Neuronal stem cell (in vitro differentiated cells): ENCODE data around the gene COBLL1.

Experiments used
- DNase-seq: peaks from one replicate; pipeline ENCODE4 v3.0.0-alpha.2; 2013; ENCODE audit warnings: low spot score
- H2AFZ ChIP-seq: one replicate; pipeline ENCODE4 v1.6.1; 2013; ENCODE audit warnings: mild to moderate bottlenecking, low read length, inconsistent platforms
- H2AK5ac ChIP-seq: 2 replicates; pipeline ENCODE4 v1.6.1; 2013; ENCODE audit warnings: low read depth, mild to moderate bottlenecking, inconsistent platforms, low read length, moderate library complexity, mixed read lengths
- H2BK120ac ChIP-seq: 2 replicates; pipeline ENCODE4 v1.6.1; 2013; ENCODE audit warnings: low read depth, mild to moderate bottlenecking, inconsistent platforms, low read length, moderate library complexity, mixed read lengths
- H2BK12ac ChIP-seq: one replicate; pipeline ENCODE4 v1.6.1; 2013; ENCODE audit warnings: low read length, inconsistent platforms
- H2BK15ac ChIP-seq: 2 replicates; pipeline ENCODE4 v1.6.1; 2013; ENCODE audit warnings: mild to moderate bottlenecking, low read length, inconsistent platforms, mixed read lengths
- H2BK5ac ChIP-seq: one replicate; pipeline ENCODE4 v1.6.1; 2013; ENCODE audit warnings: inconsistent platforms, mild to moderate bottlenecking, low read length, moderate library complexity
- H3K14ac ChIP-seq: one replicate; pipeline ENCODE4 v1.6.1; 2013; ENCODE audit warnings: low read length, inconsistent platforms
- H3K18ac ChIP-seq: 2 replicates; pipeline ENCODE4 v1.6.1; 2013; ENCODE audit warnings: low read length, inconsistent platforms
- H3K23ac ChIP-seq: 2 replicates; pipeline ENCODE4 v1.6.1; 2013; ENCODE audit warnings: low read depth, mild to moderate bottlenecking, mixed read lengths, low read length, inconsistent platforms; ENCODE audit not compliant: poor library complexity
- H3K27ac ChIP-seq: replicated peaks from 3 replicates; pipeline ENCODE4 v1.5.1; 2013; ENCODE audit warnings: low read length, inconsistent platforms
- H3K27me3 ChIP-seq, 3 experiments: 2 replicates each; pipeline ENCODE4 v1.6.1; 2013; ENCODE audit warnings: low read length in 3 of 3, mild to moderate bottlenecking in 2 of 3, inconsistent platforms in 1 of 3, low read depth in 1 of 3, mixed read lengths in 1 of 3, moderate library complexity in 1 of 3; ENCODE audit not compliant: control insufficient read depth in 3 of 3, insufficient read depth in 3 of 3
- H3K36me3 ChIP-seq, 2 donors: replicated peaks in 1 of 2; 2 replicates each; pipeline ENCODE4 v1.6.1; 2013; ENCODE audit warnings: low read length in 2 of 2; ENCODE audit not compliant: control insufficient read depth in 2 of 2, insufficient read depth in 2 of 2
- H3K4ac ChIP-seq: 2 replicates; pipeline ENCODE4 v1.6.1; 2013; ENCODE audit warnings: inconsistent platforms, mild to moderate bottlenecking, low read length, moderate library complexity
- H3K4me1 ChIP-seq, 2 donors: 1 replicate in 1 of 2; 2 replicates in 1 of 2; pipeline ENCODE4 v1.6.1; 2013; ENCODE audit warnings: low read length in 2 of 2, low read depth in 1 of 2; ENCODE audit not compliant: control insufficient read depth in 2 of 2, insufficient read depth in 1 of 2
- H3K4me2 ChIP-seq: one replicate; pipeline ENCODE4 v1.6.1; 2013; ENCODE audit warnings: mild to moderate bottlenecking, low read length, inconsistent platforms; ENCODE audit not compliant: insufficient read depth, poor library complexity, severe bottlenecking
- H3K4me3 ChIP-seq, 2 donors: 2 replicates each; pipeline ENCODE4 v1.5.1; 2013; ENCODE audit warnings: low read length in 2 of 2, mild to moderate bottlenecking in 2 of 2, inconsistent platforms in 1 of 2, moderate library complexity in 1 of 2
- H3K79me1 ChIP-seq: one replicate; pipeline ENCODE4 v1.6.1; 2013; ENCODE audit warnings: low read depth, mild to moderate bottlenecking, inconsistent platforms, low read length, moderate library complexity
- H3K9ac ChIP-seq: one replicate; pipeline ENCODE4 v1.6.1; 2013; ENCODE audit warnings: mild to moderate bottlenecking, low read depth, low read length, inconsistent platforms; ENCODE audit not compliant: poor library complexity
- H3K9me3 ChIP-seq, 2 donors: replicated peaks in 1 of 2; 2 replicates each; pipeline versions ENCODE3 to v1.6.1; 2013; ENCODE audit warnings: low read length in 2 of 2, mild to moderate bottlenecking in 2 of 2, inconsistent platforms in 1 of 2, low read depth in 1 of 2, mixed read lengths in 1 of 2, moderate library complexity in 1 of 2; ENCODE audit not compliant: control insufficient read depth in 2 of 2, insufficient read depth in 1 of 2
- H4K8ac ChIP-seq: one replicate; pipeline ENCODE4 v1.6.1; 2013; ENCODE audit warnings: low read depth, mild to moderate bottlenecking, inconsistent platforms, low read length, moderate library complexity
- H4K91ac ChIP-seq: one replicate; pipeline ENCODE4 v1.6.1; 2013; ENCODE audit warnings: low read length, low read depth, mild to moderate bottlenecking, inconsistent platforms; ENCODE audit not compliant: poor library complexity
- WGBS, 2 donors: extraction: QIAGEN DNeasy Blood & Tissue Kit; methylation state at CpG; one replicate each; pipeline ENCODE4 v1.1.7; 2013; ENCODE audit warnings: missing lambda C conversion rate in 2 of 2, mixed read lengths in 1 of 2; ENCODE audit not compliant: insufficient read length in 2 of 2, insufficient replicate concordance in 1 of 2; ENCODE audit errors: extremely low coverage in 2 of 2; 5-methylcytosine and 5-hydroxymethylcytosine counted together

The COBLL1 gene

DNA sequence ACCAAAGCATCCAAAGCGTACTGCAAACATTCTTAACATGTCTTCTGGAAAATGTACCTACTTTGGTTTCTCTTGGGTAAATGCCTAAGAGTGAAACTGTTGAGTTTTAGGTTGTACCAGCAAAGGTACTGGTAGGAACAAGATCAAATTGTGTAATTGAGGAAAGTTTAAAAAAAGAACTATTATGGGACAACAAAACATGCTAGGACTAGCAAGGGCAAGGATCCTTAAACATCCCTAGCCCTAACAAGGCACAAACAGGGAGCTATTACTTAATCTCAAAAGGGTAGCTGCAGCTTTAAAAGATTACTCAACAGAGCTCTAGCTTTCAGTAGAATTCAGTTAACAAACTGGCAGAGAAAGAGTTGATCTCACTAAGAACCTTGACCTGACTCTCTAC is 164.4 kb downstream of the COBLL1 start:
- no CpG with 5 or more reads among the region's 1 CpG for WGBS, 2 donors

DNA sequence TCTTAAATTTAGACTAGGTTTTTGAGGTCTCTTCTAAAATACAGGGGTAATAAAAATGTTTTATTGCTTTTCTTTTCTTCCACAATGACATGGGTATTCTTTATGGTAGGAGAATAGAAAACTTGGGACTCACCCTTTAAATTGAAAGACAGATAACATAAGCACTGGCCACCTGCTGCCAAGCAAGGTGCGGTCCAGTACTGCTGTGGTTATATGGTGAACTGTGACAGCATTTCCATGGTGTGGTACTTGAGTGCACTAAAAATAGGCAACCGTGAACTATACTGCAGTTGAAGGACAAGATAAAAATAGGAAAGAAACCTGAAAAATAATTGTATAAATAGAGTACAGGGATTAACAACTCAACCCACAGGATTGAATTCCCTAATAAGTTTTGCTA is 165.9 kb downstream of the COBLL1 start:
- no peak for DNase-seq
- no CpG with 5 or more reads among the region's 2 CpGs for WGBS, 2 donors
- H3K23ac ChIP-seq, result no peak overlapping the region

More for the DNA sequence above, 164.4 kb downstream of the COBLL1 start:
- no peaks in the 10 kb centered on the region for H3K36me3 ChIP-seq
- no peak overlapping the region for H4K8ac ChIP-seq
- H4K91ac ChIP-seq, result no peak overlapping the region
- no peaks in the 10 kb centered on the region for H3K27me3 ChIP-seq
- H3K18ac ChIP-seq, result no peak overlapping the region
- no peak overlapping the region for H3K27ac ChIP-seq
- no peak overlapping the region for H3K4me3 ChIP-seq
- DNase-seq, result no peak
- no peak overlapping the region for H3K4ac ChIP-seq
- H3K9ac ChIP-seq, result no peak overlapping the region
- H3K4me2 ChIP-seq, result no peak overlapping the region
- H3K23ac ChIP-seq, result no peak overlapping the region
- H2BK15ac ChIP-seq, result no peak overlapping the region
- H2BK5ac ChIP-seq, result no peak overlapping the region
- H2AK5ac ChIP-seq, result no peak overlapping the region
- no peak overlapping the region for H3K14ac ChIP-seq
- H2BK12ac ChIP-seq, result no peak overlapping the region
- no peak overlapping the region for H2BK120ac ChIP-seq
- H3K79me1 ChIP-seq, result no peaks in the 10 kb centered on the region
- H2AFZ ChIP-seq, result no peak overlapping the region
- no peaks in the 10 kb centered on the region for H3K9me3 ChIP-seq
- H3K4me1 ChIP-seq, result no peaks in the 10 kb centered on the region

GRCh38 chr2:164675027-164675426 is 166.6 kb downstream of the COBLL1 start:
- Histone ChIP-seq H3K4me2 (no peak overlapping the region), H3K18ac (no peak overlapping the region), H2BK15ac (no peak overlapping the region), H3K27ac (no peak overlapping the region), H3K4ac (no peak overlapping the region), H2BK12ac (no peak overlapping the region), H4K8ac (no peak overlapping the region), H3K9me3 (no peaks in the 10 kb centered on the region), H3K4me3 (no peak overlapping the region), H3K14ac (no peak overlapping the region), H4K91ac (no peak overlapping the region), H3K23ac (no peak overlapping the region), H3K79me1 (no peaks in the 10 kb centered on the region), H3K27me3 (no peaks in the 10 kb centered on the region), H2BK120ac (no peak overlapping the region), H2AK5ac (no peak overlapping the region), H3K36me3 (no peaks in the 10 kb centered on the region), H3K4me1 (no peaks in the 10 kb centered on the region), H2BK5ac (no peak overlapping the region), H2AFZ (no peak overlapping the region), H3K9ac (no peak overlapping the region)
- no CpG with 5 or more reads among the region's 2 CpGs for WGBS, 2 donors
- DNase-seq, result no peak

More for the DNA sequence above, 165.9 kb downstream of the COBLL1 start:
- Histone ChIP-seq H3K4me2 (no peak overlapping the region), H2BK120ac (no peak overlapping the region), H3K9ac (no peak overlapping the region), H3K4ac (no peak overlapping the region), H2BK5ac (no peak overlapping the region), H4K91ac (no peak overlapping the region), H3K36me3 (no peaks in the 10 kb centered on the region), H3K27ac (no peak overlapping the region), H2BK12ac (no peak overlapping the region), H2AK5ac (no peak overlapping the region), H3K18ac (no peak overlapping the region), H3K79me1 (no peaks in the 10 kb centered on the region), H2AFZ (no peak overlapping the region), H3K27me3 (no peaks in the 10 kb centered on the region), H3K4me3 (no peak overlapping the region), H2BK15ac (no peak overlapping the region), H4K8ac (no peak overlapping the region), H3K9me3 (no peaks in the 10 kb centered on the region), H3K4me1 (no peaks in the 10 kb centered on the region), H3K14ac (no peak overlapping the region)

DNA sequence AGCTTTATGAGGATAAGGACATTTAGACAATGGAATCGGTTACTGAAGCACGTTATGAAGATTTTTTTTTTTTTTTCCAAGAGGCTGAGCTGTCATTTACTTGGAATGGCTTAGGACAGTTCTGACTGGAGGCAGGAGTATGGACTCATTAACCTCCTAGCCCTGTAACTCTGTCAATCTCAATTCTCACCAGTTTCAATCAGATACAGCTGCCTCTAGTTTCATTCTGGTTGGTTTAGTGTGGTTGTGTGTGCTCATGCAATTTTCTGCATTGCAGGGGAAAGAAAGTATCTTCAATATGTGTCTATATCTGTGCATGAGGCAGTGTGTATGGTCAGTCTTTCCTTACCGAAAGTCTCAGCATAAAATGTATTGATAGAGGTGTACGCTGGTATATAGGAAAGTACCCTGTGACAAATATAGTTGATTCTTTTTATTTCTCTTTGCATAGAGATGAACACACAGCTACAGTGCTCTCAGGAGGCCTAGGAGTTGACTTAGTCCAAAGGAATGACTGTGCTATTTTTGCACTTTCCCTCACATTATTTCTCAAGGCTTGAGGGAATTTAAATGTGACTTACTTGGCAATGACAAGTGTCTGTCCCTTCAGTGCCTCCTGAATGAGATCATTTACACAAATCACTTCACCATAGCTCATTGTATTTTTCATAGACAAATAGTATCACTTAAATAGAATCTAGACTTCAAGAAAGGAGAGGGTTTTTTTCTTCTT is 169.8 kb downstream of the COBLL1 start:
- no peak overlapping the region for H3K4ac ChIP-seq
- no peak overlapping the region for H3K14ac ChIP-seq
- no peaks in the 10 kb centered on the region for H3K27me3 ChIP-seq
- H3K4me1 ChIP-seq, result no peaks in the 10 kb centered on the region
- H2BK12ac ChIP-seq, result no peak overlapping the region
- WGBS, 2 donors, result no CpG with 5 or more reads among the region's 4 CpGs
- no peak overlapping the region for H2AFZ ChIP-seq
- no peaks in the 10 kb centered on the region for H3K36me3 ChIP-seq
- no peak overlapping the region for H4K91ac ChIP-seq
- H2AK5ac ChIP-seq, result no peak overlapping the region
- no peak overlapping the region for H4K8ac ChIP-seq
- no peak overlapping the region for H3K23ac ChIP-seq
- no peak overlapping the region for H3K4me3 ChIP-seq
- no peak overlapping the region for H3K18ac ChIP-seq
- no peak overlapping the region for H2BK5ac ChIP-seq
- no peaks in the 10 kb centered on the region for H3K79me1 ChIP-seq
- no peak overlapping the region for H3K9ac ChIP-seq
- no peak overlapping the region for H3K4me2 ChIP-seq
- H2BK15ac ChIP-seq, result no peak overlapping the region
- no peak for DNase-seq
- H3K27ac ChIP-seq, result no peak overlapping the region
- no peaks in the 10 kb centered on the region for H3K9me3 ChIP-seq
- no peak overlapping the region for H2BK120ac ChIP-seq
